IMR-90 (cell line): ENCODE data around the gene LETM1. TPM values are rescaled to one million over a fixed set of nuclear protein-coding genes. Genes with fewer than 3 reads are reported as not detected.

Source experiments
- ATAC-seq: fragments of 200-7000 bp; cut with Tn5 transposase; 2 replicates; pipeline ENCODE4 v1.9.1; 2020; ENCODE audit warnings: low read depth, mild to moderate bottlenecking, moderate library complexity
- BruUV-seq: library from RNA; stranded (reverse); fragments of 400-500 nt; replicated peaks from 2 replicates; lab custom pipeline; 2021; lab: Mats Ljungman, UMichigan
- CTCF ChIA-PET: fragments of 300-600 bp; formaldehyde crosslinking; extraction: SDS; loops from one replicate; lab custom pipeline; 2021; ENCODE audit warnings: antibody characterized with exemption; lab: Yijun Ruan, JAX
- POLR2A ChIA-PET: fragments of 300-600 bp; sonication (Branson Sonifier 250); formaldehyde crosslinking; loops from one replicate; lab custom pipeline; 2022; ENCODE audit warnings: antibody characterized with exemption; ENCODE audit not compliant: unreplicated experiment; lab: Charles Lee
- DNase-seq: peaks from one replicate; pipeline ENCODE4 v3.0.0; 2013
- H2AFZ ChIP-seq: replicated peaks from 2 replicates; pipeline ENCODE3; 2013; ENCODE audit warnings: low read length, mild to moderate bottlenecking; ENCODE audit not compliant: poor library complexity
- H2AK5ac ChIP-seq: 2 replicates; pipeline ENCODE4 v1.6.1; 2013; ENCODE audit warnings: low read depth, low read length, inconsistent platforms
- H2AK9ac ChIP-seq: replicated peaks from 2 replicates; pipeline ENCODE3; 2013; ENCODE audit warnings: mild to moderate bottlenecking, low read depth, low read length, moderate library complexity; ENCODE audit not compliant: poor library complexity
- H2BK120ac ChIP-seq: 2 replicates; pipeline ENCODE4 v1.6.1; 2013; ENCODE audit warnings: low read depth, low read length, inconsistent platforms
- H2BK15ac ChIP-seq: 3 replicates; pipeline ENCODE4 v1.6.1; 2013; ENCODE audit warnings: low read depth, low read length, inconsistent platforms
- H2BK20ac ChIP-seq: 2 replicates; pipeline ENCODE4 v1.6.1; 2013; ENCODE audit warnings: low read depth, mild to moderate bottlenecking, inconsistent platforms, low read length, moderate library complexity
- H2BK5ac ChIP-seq: 2 replicates; pipeline ENCODE4 v1.6.1; 2013; ENCODE audit warnings: mild to moderate bottlenecking, low read depth, low read length, inconsistent platforms; ENCODE audit not compliant: poor library complexity, severe bottlenecking
- H3K14ac ChIP-seq: replicated peaks from 2 replicates; pipeline ENCODE4 v1.6.1; 2013; ENCODE audit warnings: low read depth, low read length, inconsistent platforms
- H3K18ac ChIP-seq: 2 replicates; pipeline ENCODE4 v1.6.1; 2013; ENCODE audit warnings: low read depth, low read length, control low read depth
- H3K23ac ChIP-seq: 2 replicates; pipeline ENCODE4 v1.6.1; 2013; ENCODE audit warnings: low read depth, low read length, inconsistent platforms
- H3K27ac ChIP-seq: 2 replicates; pipeline ENCODE4 v1.5.1; 2013; ENCODE audit warnings: mild to moderate bottlenecking, control low read depth, low read length; ENCODE audit not compliant: insufficient read depth
- H3K27me3 ChIP-seq: 2 replicates; pipeline ENCODE4 v1.6.1; 2013; ENCODE audit warnings: low read length; ENCODE audit not compliant: control insufficient read depth, insufficient read depth
- H3K36me3 ChIP-seq: 2 replicates; pipeline ENCODE4 v1.6.1; 2013; ENCODE audit warnings: low read length, mixed read lengths; ENCODE audit not compliant: control insufficient read depth, insufficient read depth
- H3K4ac ChIP-seq: 2 replicates; pipeline ENCODE4 v1.6.1; 2013; ENCODE audit warnings: low read depth, low read length, inconsistent platforms
- H3K4me1 ChIP-seq: 2 replicates; pipeline ENCODE4 v1.6.1; 2013; ENCODE audit warnings: low read length, mixed read lengths; ENCODE audit not compliant: control insufficient read depth, insufficient read depth
- H3K4me2 ChIP-seq: 2 replicates; pipeline ENCODE4 v1.6.1; 2013; ENCODE audit warnings: low read depth, mild to moderate bottlenecking, control low read depth, low read length, moderate library complexity
- H3K4me3 ChIP-seq: 2 replicates; pipeline ENCODE4 v1.5.1; 2013; ENCODE audit warnings: low read depth, mild to moderate bottlenecking, control low read depth, low read length, moderate library complexity; ENCODE audit not compliant: insufficient read depth
- H3K56ac ChIP-seq: 2 replicates; pipeline ENCODE4 v1.6.1; 2013; ENCODE audit warnings: low read length, inconsistent platforms; ENCODE audit not compliant: insufficient read depth; ENCODE audit errors: extremely low read depth
- H3K79me1 ChIP-seq, 2 experiments: 2 replicates each; pipeline ENCODE4 v1.6.1; 2013; ENCODE audit warnings: low read length in 2 of 2, inconsistent platforms in 1 of 2, low read depth in 1 of 2
- H3K9ac ChIP-seq: 2 replicates; pipeline ENCODE4 v1.6.1; 2013; ENCODE audit warnings: low read depth, low read length, control low read depth
- H3K9me1 ChIP-seq: 2 replicates; pipeline ENCODE4 v1.6.1; 2013; ENCODE audit warnings: low read length, inconsistent platforms; ENCODE audit not compliant: insufficient read depth
- H3K9me3 ChIP-seq: 2 replicates; pipeline ENCODE4 v1.6.1; 2013; ENCODE audit warnings: low read length; ENCODE audit not compliant: control insufficient read depth, insufficient read depth
- H4K20me1 ChIP-seq: 2 replicates; pipeline ENCODE4 v1.6.1; 2013; ENCODE audit warnings: low read length, inconsistent platforms; ENCODE audit not compliant: insufficient read depth
- H4K5ac ChIP-seq: 2 replicates; pipeline ENCODE4 v1.6.1; 2013; ENCODE audit warnings: mild to moderate bottlenecking, low read depth, low read length, control low read depth
- H4K8ac ChIP-seq, 2 experiments: 2 replicates each; pipeline ENCODE4 v1.6.1; 2013; ENCODE audit warnings: low read depth in 2 of 2, low read length in 2 of 2, control low read depth in 1 of 2, inconsistent platforms in 1 of 2
- H4K91ac ChIP-seq: 2 replicates; pipeline ENCODE4 v1.6.1; 2013; ENCODE audit warnings: low read depth, low read length, inconsistent platforms; ENCODE audit not compliant: insufficient read depth
- CEBPB ChIP-seq: IDR thresholded peaks from 2 replicates; pipeline ENCODE4 v1.6.1; 2012; ENCODE audit warnings: low read depth, low read length, improper control_type of control experiment
- CHD1 ChIP-seq: IDR thresholded peaks from 2 replicates; pipeline ENCODE4 v1.6.1; 2012; ENCODE audit warnings: low read depth, low read length, improper control_type of control experiment
- ELK1 ChIP-seq: fragments of 150-350 bp; IDR thresholded peaks from 2 replicates; pipeline ENCODE4 v1.6.1; 2016; ENCODE audit warnings: low read depth, mild to moderate bottlenecking, low read length, moderate library complexity, borderline replicate concordance
- FOS ChIP-seq: fragments of 150-350 bp; IDR thresholded peaks from 2 replicates; pipeline ENCODE4 v1.6.1; 2016; ENCODE audit warnings: low read depth, low read length
- MAZ ChIP-seq: IDR thresholded peaks from 2 replicates; pipeline ENCODE4 v1.6.1; 2012; ENCODE audit warnings: low read depth, mild to moderate bottlenecking, low read length, improper control_type of control experiment, moderate library complexity, borderline replicate concordance
- MXI1 ChIP-seq: IDR thresholded peaks from 2 replicates; pipeline ENCODE4 v1.6.1; 2012; ENCODE audit warnings: low read depth, mild to moderate bottlenecking, low read length, moderate library complexity, borderline replicate concordance
- NFE2L2 ChIP-seq: fragments of 150-350 bp; IDR thresholded peaks from 2 replicates; pipeline ENCODE4 v1.6.1; 2016; ENCODE audit warnings: low read depth, mild to moderate bottlenecking, low read length
- POLR2A ChIP-seq: IDR thresholded peaks from 2 replicates; pipeline ENCODE4 v1.6.1; 2012; ENCODE audit warnings: mild to moderate bottlenecking, low read depth, low read length
- RCOR1 ChIP-seq: IDR thresholded peaks from 2 replicates; pipeline ENCODE4 v1.6.1; 2012; ENCODE audit warnings: mild to moderate bottlenecking, low read length, improper control_type of control experiment; ENCODE audit not compliant: insufficient replicate concordance
- RFX5 ChIP-seq: IDR thresholded peaks from 2 replicates; pipeline ENCODE4 v1.8.0; 2012; ENCODE audit warnings: low read depth, mild to moderate bottlenecking, low read length, moderate library complexity
- SMC3 ChIP-seq: fragments of 150-350 bp; IDR thresholded peaks from 2 replicates; pipeline ENCODE4 v1.6.1; 2016; ENCODE audit warnings: low read depth, mild to moderate bottlenecking, antibody characterized with exemption, low read length, moderate library complexity
- USF2 ChIP-seq: fragments of 150-350 bp; IDR thresholded peaks from 2 replicates; pipeline ENCODE4 v1.6.1; 2017; ENCODE audit warnings: mild to moderate bottlenecking, antibody characterized with exemption, low read length, low read depth
- WGBS, 2 experiments: methylation state at CpG; one replicate each; pipeline versions ENCODE4 v1.1.5 to v1.1.7; 2013; ENCODE audit warnings: missing lambda C conversion rate in 2 of 2; ENCODE audit not compliant: insufficient read length in 1 of 2; ENCODE audit errors: extremely low coverage in 2 of 2; 5-methylcytosine and 5-hydroxymethylcytosine counted together
- dilution Hi-C: fragments of 300-500 bp; cut with HindIII; formaldehyde crosslinking; loops from one replicate; pipeline ENCODE4 v1.14.3; 2018; ENCODE audit warnings: low sequenced_read_pairs; ENCODE audit not compliant: unreplicated experiment
- in situ Hi-C: fragments of 300-500 bp; cut with MboI; formaldehyde crosslinking; loops from 3 replicates; pipeline ENCODE4 v1.14.3; 2019; ENCODE audit warnings: low sequenced_read_pairs, inconsistent platforms, mixed read lengths
- intact Hi-C: fragments of 100-400 bp; cut with micrococcal nuclease; formaldehyde crosslinking; loops from 2 replicates; pipeline ENCODE4 v1.10.0; 2022
- polyA plus RNA-seq, 3 experiments: library from polyadenylated mRNA; depleted of rRNA; stranded (reverse); fragments of >200 nt; gene quantifications; 2 replicates each; pipeline ENCODE4 v1.2.3, GENCODE V29; 2012; ENCODE audit warnings: low replicate concordance in 1 of 3
- total RNA-seq: library from RNA; depleted of rRNA; stranded (reverse); fragments of >200 nt; gene quantifications from 2 replicates; pipeline ENCODE4 v1.2.3, GENCODE V29; 2012

Gene LETM1
- total and polyA plus RNA-seq, 2 of the 4 experiments (the other 2 are of a cell fraction) = 25.0 to 49.3 TPM

GRCh38 chr4:1842993-1843448, 12.9 kb downstream of the LETM1 start (continued):
- TF ChIP-seq NFE2L2 = no peak

GRCh38 chr4:1842339-1842895, 13.5 kb downstream of the LETM1 start:
- dilution Hi-C loops (no loop called here), in situ Hi-C loops (no loop called here), intact Hi-C loops (loop anchor here (2.0 kb wide), 1 partner anchor 56 kb away; no protein-coding TSS in a partner anchor)
- no peak overlapping the region for H3K4me3 ChIP-seq
- peak overlapping the region in 1 of 2 experiments; percentile 58; a peak in 2 of 4 replicates for H4K8ac ChIP-seq
- peak; percentile 35 for ATAC-seq
- H2AK9ac ChIP-seq = peak overlapping the region; percentile 84
- H3K79me1 ChIP-seq = peaks cover 18 to 69% of the 10 kb centered on the region in 2 experiments
- 88% methylated on average over 5 of the region's 13 CpGs; no CpG with 5 or more reads in 1 of the 2 experiments for WGBS, 2 experiments
- no peak overlapping the region for H3K9ac ChIP-seq
- H2AK5ac ChIP-seq = peak overlapping the region; percentile 60; the same call in 1 of the 2 replicates
- H3K14ac ChIP-seq = peak overlapping the region; percentile 26; the same call in 1 of the 2 replicates
- H4K20me1 ChIP-seq = peaks cover 30% of the 10 kb centered on the region
- no peak overlapping the region for H3K4me2 ChIP-seq
- POLR2A ChIA-PET = no interaction called here
- CTCF ChIA-PET = interaction anchor here (1.5 kb wide), 1 partner anchor 68 kb away, joined by 6 read pairs; no protein-coding TSS in a partner anchor
- H3K18ac ChIP-seq = no peak overlapping the region
- no peak overlapping the region for H3K23ac ChIP-seq
- no peak overlapping the region for H3K56ac ChIP-seq
- H3K4me1 ChIP-seq = peaks cover 21% of the 10 kb centered on the region
- H2BK120ac ChIP-seq = peak overlapping the region; percentile 24
- no peak for DNase-seq
- peaks cover 18% of the 10 kb centered on the region for H3K9me1 ChIP-seq
- H3K9me3 ChIP-seq = no peaks in the 10 kb centered on the region
- H3K27ac ChIP-seq = peak overlapping the region; percentile 59
- peak overlapping the region; percentile 81 for H2AFZ ChIP-seq
- peak overlapping the region; percentile 40; the same call in 1 of the 2 replicates for H2BK20ac ChIP-seq
- H3K4ac ChIP-seq = peak overlapping the region; percentile 49; the same call in 1 of the 2 replicates
- peaks cover 39% of the 10 kb centered on the region for H3K36me3 ChIP-seq
- BruUV-seq = no TSS peak
- H2BK5ac ChIP-seq = peak overlapping the region; percentile 31
- no peaks in the 10 kb centered on the region for H3K27me3 ChIP-seq
- peak overlapping the region; percentile 9 for H4K91ac ChIP-seq
- no peak overlapping the region for H4K5ac ChIP-seq
- H2BK15ac ChIP-seq = no peak overlapping the region
- no peak for TF ChIP-seq ELK1
- no peak for TF ChIP-seq CHD1
- no peak for TF ChIP-seq RFX5
- no peak for TF ChIP-seq MAZ
- no peak for TF ChIP-seq SMC3
- TF ChIP-seq USF2 = no peak
- TF ChIP-seq MXI1 = no peak
- no peak for TF ChIP-seq CEBPB
- TF ChIP-seq RCOR1 = no peak
- no peak for TF ChIP-seq POLR2A
- no peak for TF ChIP-seq FOS
